Hindlimb muscle (tissue), 1 donor: ENCODE measurements around the gene MOV10L1. TPM values are rescaled to one million over a fixed set of nuclear protein-coding genes. Genes with fewer than 3 reads are reported as not detected.
"Not testable (repeated sequence)": the region's sequence is repeated elsewhere in the genome, so short reads cannot be mapped to it uniquely, and the experiment has no call there.

Experiments used
- DNase-seq: peaks from one replicate; pipeline ENCODE4 v3.0.0-alpha.2; 2013
- polyA plus RNA-seq: library from polyadenylated mRNA; unstranded; fragments of 120-200 nt; gene quantifications from one replicate; pipeline ENCODE4 v1.2.1, GENCODE V29; 2013; ENCODE audit not compliant: insufficient read length

MOV10L1 gene
- polyA plus RNA-seq, 1 donor, result 0.58 TPM

DNA sequence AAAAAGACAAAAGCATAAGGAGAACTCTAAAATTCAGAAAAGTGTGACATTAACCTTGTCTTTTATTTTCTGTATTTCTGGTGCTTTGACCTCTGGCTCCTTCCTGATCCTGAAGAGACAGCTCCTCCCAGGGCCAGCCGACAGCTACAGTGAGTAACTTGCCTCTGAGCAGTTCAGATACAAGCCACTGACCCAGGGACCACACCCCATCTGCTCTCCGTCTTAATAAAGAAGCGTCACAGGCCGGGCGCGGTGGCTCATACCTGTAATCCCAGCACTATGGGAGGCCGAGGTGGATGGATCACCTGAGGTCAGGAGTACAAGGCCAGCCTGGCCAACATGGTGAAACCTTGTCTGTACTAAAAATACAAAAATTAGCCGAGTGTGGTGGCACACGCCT, 11.0 kb upstream of the MOV10L1 start:
- DNase-seq, result no peak

DNA sequence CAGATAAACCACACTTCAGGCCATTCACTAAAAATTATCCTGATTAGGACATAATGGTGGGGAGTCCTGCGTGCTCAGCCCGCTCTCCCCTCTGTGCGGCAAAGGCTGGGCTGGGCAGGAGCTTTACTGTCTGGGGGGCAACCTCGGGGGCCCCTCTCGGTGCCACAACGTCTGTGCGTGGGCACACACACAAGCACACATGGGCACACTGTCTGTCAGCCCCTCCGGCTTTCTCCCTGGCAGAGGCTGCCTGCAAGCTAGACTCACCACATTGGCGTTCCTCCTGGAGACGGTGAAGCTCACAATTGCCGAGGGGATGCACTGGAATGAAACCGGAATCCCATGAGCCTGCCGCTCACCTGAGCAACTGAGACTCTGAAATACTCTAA, 9.7 kb upstream of the MOV10L1 start:
- no peak for DNase-seq

DNA sequence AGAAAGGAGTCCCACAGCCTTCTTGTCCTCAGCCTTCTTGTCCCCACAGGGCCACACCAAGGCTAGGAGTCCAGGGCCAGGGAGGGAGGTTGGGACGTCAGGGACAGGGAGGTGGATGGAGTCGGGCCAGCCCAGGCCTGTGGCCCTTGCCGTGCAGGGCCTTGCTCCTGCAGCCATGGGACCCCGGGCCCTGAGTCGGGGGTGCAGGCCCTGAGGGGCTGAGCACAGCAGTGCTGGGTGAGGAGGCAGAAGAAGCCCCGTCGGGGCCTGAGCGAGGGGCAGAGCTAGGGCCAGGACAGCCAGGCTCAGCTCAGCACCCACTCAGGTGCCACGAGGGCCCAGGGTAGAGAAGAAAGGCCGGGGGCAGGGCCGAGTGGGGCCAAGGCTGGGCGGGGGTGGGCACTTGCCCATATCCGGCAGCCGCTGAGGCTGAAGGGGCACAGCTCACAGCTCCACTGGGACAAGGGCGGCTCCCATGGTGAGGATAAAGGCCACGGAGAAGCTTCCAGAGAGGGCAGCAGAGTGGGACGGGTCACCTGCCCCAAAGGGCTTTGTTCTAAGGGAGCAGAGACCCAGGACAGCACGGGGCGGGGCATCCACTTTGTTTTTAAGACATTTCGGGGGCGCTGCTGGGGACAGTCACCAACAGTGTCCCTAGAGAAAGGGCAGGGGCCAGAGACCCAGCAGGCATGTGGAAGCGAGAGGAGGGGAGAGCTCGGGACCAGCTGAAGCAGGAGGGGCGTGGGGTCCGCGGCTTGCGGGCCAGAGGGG, 8.2 kb upstream of the MOV10L1 start:
- no peak for DNase-seq

GRCh38 chr22:50082197-50082715, 7.5 kb upstream of the MOV10L1 start:
- DNase-seq, result no peak

DNA sequence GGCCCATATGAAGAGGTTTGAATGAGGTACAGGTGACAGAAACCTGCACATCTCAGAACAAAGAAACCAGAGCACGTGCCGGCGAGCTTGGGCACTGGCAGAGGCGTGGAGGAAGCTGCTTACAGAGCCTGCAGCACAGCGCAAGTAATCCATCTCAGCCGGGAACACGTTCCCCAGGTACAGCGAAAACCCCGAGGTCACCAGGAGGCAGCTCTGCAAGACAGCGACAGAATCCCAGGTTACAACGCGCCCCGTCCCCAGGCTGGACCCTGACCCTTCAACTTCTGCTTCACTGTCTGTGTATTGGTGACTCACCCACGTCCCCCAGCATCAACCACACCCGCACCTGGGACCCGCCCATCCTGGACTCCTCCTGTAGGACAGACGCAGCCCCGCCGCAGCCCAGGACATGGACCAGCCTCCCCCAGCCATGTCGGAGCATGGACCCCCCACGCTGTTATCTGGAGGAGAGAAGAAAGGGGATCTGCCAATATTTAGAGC, 6.8 kb upstream of the MOV10L1 start:
- no peak for DNase-seq

GRCh38 chr22:50083462-50084079, 6.2 kb upstream of the MOV10L1 start:
- no peak for DNase-seq

GRCh38 chr22:50084080-50084477, 5.7 kb upstream of the MOV10L1 start:
- no peak for DNase-seq

GRCh38 chr22:50084614-50085021, 5.2 kb upstream of the MOV10L1 start:
- DNase-seq, result no peak

- no peak for DNase-seq
Measured at GRCh38 chr22:50085211-50085972, 4.4 kb upstream of the MOV10L1 start, which contains the start of gene MLC1. Gene MLC1 (minus strand): TSS chr22:50085426. CDS start chr22:50084902, 524 bp downstream.

DNA sequence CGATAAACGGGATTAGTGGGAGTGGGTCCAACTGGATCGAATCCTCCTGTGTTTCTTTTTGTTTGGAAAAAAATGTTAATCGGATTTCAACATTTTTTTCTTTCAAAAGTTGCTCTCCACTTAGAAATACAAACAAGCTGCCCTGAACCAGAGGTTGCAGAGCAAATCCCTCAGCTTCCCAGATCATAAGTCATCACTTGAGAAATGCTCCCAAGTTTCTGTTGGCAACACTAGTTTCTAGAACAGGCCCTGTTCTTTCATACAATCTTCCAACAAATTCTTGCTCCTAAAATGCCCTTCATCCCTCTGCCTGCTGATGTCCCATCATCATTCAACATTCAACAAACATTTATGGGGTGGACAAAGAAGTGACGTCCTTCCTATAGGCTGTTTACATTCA, 3.3 kb upstream of the MOV10L1 start:
- no peak for DNase-seq

DNA sequence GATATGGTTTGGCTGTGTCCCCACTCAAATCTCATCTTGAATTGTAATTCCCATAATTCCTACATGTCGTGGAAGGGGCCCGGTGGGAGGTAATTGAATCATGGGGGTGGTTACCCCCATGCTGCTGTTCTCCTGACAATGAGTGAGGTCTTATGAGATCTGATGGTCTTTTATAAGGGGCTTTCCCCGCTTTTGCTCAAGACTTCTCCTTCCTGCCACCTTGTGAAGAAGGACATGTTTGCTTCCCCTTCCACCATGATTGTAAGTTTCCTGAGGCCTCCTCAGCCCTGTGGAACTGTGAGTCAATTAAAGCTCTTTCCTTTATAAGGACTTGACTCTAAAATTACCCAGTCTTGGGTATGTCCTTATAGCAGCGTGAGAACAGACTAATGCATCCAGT, 2.8 kb upstream of the MOV10L1 start:
- not testable (repeated sequence) for DNase-seq

GRCh38 chr22:50087646-50088045, 2.2 kb upstream of the MOV10L1 start:
- DNase-seq, result no peak

- no peak for DNase-seq
Measured at GRCh38 chr22:50088096-50088495, 1.7 kb upstream of the MOV10L1 start.

GRCh38 chr22:50089231-50089630, 575 bp upstream of the MOV10L1 start:
- DNase-seq, result no peak

GRCh38 chr22:50090412-50090714, 557 bp downstream of the MOV10L1 start:
- DNase-seq, result no peak

DNA sequence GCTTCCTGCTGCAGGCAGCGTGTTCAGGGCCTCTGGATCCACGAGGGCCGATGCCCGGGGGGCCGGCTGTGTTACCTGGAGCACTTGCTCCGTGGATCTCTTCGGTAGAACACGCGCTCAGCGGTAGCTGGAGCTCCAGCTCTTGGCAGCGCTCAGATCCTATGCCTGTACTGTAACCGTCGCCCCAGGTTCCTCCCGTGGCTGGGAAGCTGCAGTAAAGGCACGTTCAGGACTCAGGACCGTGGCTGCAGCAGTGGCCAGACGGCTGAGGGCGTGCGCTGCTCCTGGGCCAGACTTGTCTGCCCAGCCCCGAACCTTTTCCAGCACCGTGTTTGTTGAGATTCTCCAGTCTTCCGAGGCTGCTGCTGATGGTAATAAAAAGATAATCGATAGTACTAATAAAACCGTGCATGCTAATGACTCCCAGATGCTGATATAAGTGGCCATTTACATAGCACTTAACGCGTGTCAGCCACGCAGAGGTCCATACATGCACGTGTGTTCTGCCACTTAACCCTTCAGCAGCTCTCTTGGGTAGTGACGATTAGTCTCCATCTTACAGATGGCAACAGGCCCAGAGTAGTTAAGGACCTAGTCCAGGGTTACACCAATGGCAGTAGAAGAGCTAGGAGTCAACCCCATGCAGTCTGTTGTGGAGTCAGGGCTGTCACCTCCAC, 1.4 kb downstream of the MOV10L1 start:
- DNase-seq, result no peak

- DNase-seq, result no peak
Measured at GRCh38 chr22:50092342-50092741, 2.5 kb downstream of the MOV10L1 start.

- DNase-seq, result no peak
Measured at GRCh38 chr22:50098052-50098451, 8.2 kb downstream of the MOV10L1 start.

GRCh38 chr22:50101870-50102565, 12.2 kb downstream of the MOV10L1 start:
- no peak for DNase-seq

DNA sequence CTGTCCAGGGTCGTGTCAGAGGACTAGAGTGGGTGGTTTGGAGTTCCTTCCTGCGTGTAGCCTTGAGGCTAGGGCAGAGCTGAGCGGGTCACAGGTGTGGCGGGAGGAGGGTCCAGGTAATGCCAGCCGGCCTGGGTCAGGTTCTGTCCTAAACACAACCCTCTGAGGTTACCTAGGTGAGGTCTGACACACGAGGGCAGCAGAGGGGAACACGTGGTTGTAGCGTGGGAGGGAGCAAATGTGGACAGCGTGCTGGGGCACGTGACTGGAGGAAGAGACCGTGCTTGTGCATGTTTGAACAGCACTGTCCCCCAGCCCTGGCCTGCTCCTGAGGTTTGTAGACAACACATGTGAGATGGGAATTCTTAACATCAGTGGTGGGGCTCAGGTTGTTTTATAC, 13.1 kb downstream of the MOV10L1 start:
- no peak for DNase-seq

GRCh38 chr22:50104141-50104544, 14.3 kb downstream of the MOV10L1 start:
- no peak for DNase-seq
